Breast epithelium (tissue), 3 donors: ENCODE results near the gene NYAP2.

ENCODE experiments used
- POLR2A ChIP-seq: fragments of 450-650 bp; IDR thresholded peaks from one replicate; pipeline ENCODE4 v1.6.1; 2016; ENCODE audit warnings: antibody characterized with exemption, mild to moderate bottlenecking, moderate library complexity
- POLR2AphosphoS5 ChIP-seq, 3 donors: sonication (generic); formaldehyde crosslinking; IDR thresholded peaks; one replicate each; pipeline ENCODE4 v1.6.1; 2017; ENCODE audit warnings: antibody characterized with exemption in 3 of 3
- TF ChIP-seq, protein P1 (sequence below), 3 donors: fragments of 450-650 bp; IDR thresholded peaks; one replicate each; pipeline ENCODE4 v1.5.1; 2016 to 2017; ENCODE audit warnings: antibody characterized with exemption in 3 of 3, mild to moderate bottlenecking in 3 of 3, moderate library complexity in 3 of 3

DNA sequence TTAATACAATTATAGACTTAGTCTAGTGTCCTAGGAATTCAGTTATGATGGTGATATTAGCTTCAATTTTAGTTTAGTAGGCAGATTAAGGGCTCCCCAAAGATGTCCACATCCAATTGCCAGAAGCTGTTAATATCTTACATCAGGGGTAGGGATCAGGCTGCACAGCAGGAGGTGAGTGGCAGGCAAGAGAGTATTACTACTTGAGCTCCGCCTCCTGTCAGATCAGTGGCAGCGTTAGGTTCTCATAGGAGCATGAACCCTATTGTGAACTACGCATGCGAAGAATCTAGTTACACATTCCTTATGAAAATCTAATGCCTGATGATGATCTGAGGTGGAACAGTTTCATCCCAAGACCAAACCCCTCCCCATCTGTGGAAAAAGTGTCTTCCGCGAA, 54.9 kb downstream of the NYAP2 start:
- TF ChIP-seq, protein P1, sequence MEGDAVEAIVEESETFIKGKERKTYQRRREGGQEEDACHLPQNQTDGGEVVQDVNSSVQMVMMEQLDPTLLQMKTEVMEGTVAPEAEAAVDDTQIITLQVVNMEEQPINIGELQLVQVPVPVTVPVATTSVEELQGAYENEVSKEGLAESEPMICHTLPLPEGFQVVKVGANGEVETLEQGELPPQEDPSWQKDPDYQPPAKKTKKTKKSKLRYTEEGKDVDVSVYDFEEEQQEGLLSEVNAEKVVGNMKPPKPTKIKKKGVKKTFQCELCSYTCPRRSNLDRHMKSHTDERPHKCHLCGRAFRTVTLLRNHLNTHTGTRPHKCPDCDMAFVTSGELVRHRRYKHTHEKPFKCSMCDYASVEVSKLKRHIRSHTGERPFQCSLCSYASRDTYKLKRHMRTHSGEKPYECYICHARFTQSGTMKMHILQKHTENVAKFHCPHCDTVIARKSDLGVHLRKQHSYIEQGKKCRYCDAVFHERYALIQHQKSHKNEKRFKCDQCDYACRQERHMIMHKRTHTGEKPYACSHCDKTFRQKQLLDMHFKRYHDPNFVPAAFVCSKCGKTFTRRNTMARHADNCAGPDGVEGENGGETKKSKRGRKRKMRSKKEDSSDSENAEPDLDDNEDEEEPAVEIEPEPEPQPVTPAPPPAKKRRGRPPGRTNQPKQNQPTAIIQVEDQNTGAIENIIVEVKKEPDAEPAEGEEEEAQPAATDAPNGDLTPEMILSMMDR (IDR thresholded peaks at IDR 0.05), result no peak
- TF ChIP-seq POLR2A (no peak), POLR2AphosphoS5 (IDR thresholded peaks at IDR 0.05) (no peak)
